PC-9 (cell line): ENCODE results near the gene BMAL2.

Experiments
- CTCF ChIP-seq: fragments of 200-600 bp; sonication (generic); conservative IDR thresholded peaks from 2 replicates; pipeline ENCODE4 v1.6.1; 2017; ENCODE audit warnings: mixed run types, antibody characterized with exemption, mild to moderate bottlenecking, moderate library complexity
- EZH2 ChIP-seq: fragments of 200-600 bp; sonication (generic); IDR thresholded peaks from 2 replicates; pipeline ENCODE4 v1.8.0; 2017; ENCODE audit warnings: antibody characterized with exemption, low read depth

- TF ChIP-seq CTCF (no peak), EZH2 (no peak)
Observed at GRCh38 chr12:27300226-27300625, 32.4 kb upstream of the BMAL2 start.
